HG03139 (cell line): Measurements from ENCODE around the gene RMND5A.
A peak's percentile ranks its signal among the peaks of the same experiment; 100 is the strongest.

ENCODE experiments used
- ATAC-seq: cut with Tn5 transposase; IDR thresholded peaks from one replicate; pipeline ENCODE4 v1.9.1; 2021; ENCODE audit not compliant: unreplicated experiment

RMND5A gene

DNA sequence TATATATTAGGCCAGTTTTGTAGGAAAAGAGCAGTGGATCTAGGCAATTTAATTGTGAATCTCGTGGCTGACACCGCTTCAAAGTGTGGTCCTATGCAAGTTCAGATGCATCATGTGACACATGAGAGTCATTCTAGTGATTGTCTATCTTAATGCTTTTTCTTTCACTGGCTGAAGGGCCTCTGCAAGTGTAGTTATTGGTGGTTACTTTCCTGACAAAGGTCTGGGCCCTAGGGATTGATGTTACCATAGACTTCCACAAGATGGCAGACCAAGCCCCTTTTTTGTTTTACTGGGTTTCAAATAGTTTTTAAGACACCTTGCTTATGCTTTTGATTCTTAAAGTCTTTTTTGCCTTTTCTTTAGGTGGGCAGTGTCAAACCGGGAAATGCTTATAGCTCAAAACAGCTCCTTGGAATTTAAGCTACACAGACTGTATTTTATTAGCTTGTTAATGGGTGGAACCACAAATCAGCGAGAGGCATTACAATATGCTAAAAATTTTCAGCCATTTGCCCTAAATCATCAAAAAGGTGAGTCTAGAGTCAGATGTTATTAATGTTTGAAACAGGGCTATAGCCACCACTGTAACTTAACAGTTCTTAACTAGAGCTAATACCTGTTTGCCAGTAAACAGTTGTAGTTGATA, 44.7 kb downstream of the RMND5A start:
- ATAC-seq, result no peak

- no peak for ATAC-seq
Observed at GRCh38 chr2:86765310-86765695, 45.2 kb downstream of the RMND5A start.

DNA sequence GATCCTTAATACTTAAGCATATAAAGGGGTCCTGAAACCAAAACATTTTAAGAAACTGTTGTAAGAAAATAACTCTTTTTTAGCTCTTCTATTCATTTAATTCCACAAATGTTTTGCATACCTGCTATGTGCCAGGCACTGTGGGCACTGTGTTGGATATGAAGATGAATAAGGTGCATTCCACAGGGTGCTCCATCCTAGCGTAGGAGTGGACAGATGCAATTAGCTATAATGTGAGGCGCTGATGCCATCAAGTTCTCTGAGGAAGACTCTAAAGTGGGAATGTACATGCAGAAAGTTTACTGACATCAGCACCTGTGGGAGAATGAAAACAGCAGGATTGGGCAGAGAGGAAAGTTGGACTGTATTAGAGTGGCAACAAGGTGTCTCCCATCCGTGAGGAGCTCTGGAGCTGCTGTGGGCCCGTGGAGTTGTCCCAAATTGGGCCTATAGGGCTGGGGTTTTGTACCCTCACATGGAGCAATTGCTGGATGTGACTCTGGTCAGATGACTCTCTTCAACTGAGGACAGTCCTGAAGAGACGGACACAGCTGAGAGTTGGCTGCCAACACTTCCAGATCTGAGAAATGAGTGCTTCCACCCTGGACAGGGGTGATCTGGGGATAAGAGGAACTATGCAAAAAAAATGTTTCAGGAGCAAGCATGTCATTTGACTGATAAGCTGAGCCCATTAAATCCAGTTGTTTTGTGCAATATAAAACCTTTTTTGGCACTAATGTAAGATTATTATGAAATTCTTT, 48.3 kb downstream of the RMND5A start:
- ATAC-seq, result no peak

GRCh38 chr2:86769838-86770237, 49.7 kb downstream of the RMND5A start:
- no peak for ATAC-seq

DNA sequence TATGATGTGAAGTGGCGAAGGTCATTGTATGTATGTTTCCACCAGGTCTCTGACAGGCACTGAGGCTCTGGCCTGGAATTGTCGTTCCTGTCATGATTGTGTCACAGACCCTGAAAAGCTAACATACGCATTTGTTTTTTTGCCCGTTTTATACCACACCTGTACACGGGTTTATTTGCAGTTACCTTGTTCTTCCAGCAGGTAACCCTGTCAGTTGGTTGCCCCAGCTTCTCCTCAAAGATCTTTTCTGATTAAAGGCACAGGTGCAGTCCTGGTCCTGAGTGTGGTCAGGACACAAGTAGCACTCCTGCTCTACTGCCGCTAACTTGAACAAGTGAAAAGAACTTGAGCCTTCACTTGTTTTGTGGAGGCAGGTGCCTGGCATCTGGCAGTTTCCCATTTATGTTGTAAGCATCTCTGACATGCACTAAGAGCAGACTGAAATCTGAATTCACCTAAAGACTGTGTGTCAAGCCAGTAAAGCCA, 50.8 kb downstream of the RMND5A start:
- no peak for ATAC-seq

DNA sequence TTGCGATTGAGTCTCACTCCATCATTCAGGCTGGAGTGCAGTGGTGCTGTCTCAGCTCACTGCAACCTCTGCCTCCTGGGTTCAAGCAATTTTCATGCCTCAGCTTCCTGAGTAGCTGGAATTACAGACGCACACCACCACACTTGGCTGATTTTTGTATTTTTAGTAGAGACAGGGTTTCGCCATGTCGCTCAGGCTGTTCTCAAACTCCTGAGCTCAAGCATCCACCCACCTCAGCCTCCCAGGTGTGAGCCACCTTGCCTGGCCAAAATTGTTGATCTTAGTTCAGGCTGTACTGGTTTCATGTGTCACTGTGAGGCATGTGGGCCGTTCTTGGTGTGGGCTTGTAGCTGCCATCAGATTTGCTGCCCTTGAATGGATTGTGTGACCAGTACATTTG, 52.5 kb downstream of the RMND5A start:
- ATAC-seq, result no peak

GRCh38 chr2:86774862-86775261, 54.8 kb downstream of the RMND5A start:
- no peak for ATAC-seq

- no peak for ATAC-seq
Observed at GRCh38 chr2:86775338-86775737, 55.2 kb downstream of the RMND5A start.

DNA sequence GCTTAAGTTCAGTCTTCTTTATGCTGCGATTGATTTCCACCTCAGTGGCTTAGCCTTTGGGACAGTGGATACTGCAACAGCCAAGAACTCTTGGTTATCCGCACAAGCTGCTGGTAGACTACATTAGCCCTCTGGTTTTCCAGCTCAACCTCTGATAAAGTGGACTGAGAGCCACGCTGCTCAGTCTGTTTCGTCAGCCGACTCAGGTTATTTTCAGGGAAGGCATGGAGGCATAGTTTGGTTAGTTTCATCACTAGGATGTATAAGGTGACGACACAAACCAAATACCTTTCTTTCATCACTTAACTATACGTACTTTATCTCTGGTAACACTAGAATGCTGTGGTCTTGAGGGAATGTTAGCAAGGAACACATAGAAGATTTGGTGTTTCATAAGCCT, 56.4 kb downstream of the RMND5A start:
- no peak for ATAC-seq

DNA sequence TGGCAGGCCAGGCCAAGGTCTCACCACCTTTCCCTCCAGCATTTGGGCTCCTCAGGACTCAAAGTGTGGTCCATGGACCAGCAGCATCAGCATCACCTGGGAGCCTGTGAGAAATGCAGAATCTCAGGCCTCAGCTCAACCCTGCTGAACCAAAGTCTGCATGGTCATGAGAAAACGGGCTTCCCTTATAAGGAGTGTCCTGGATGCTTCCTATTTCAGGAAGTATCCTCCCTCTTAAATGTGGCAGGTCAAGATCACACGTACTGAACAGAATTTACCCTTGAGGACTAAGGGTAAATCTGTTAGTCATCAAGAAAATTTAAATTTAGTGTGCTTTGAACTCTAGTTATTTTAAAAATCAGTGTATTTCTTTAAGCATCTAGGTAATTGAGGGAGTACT, 58.9 kb downstream of the RMND5A start:
- ATAC-seq, result no peak

DNA sequence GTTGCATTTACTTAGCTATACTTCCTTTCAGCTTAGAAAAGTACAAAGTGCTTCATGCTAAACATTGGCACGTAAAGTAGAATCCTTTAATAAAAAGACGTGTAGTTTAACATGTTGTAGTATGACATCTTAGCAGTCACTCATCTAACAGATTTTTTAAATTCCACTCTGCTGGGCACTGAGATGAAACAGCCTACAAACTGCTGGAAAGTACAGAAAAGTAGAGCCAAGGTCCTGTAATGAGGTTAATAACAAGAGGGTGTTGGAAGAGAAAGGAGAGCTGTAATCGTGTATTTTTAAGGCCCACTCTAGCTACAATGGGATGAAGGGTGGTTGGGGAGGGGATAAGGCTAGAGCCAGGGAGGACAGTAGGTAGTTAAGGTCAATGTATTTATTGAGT, 59.9 kb downstream of the RMND5A start:
- no peak for ATAC-seq

GRCh38 chr2:86781363-86781762, 61.3 kb downstream of the RMND5A start:
- no peak for ATAC-seq

DNA sequence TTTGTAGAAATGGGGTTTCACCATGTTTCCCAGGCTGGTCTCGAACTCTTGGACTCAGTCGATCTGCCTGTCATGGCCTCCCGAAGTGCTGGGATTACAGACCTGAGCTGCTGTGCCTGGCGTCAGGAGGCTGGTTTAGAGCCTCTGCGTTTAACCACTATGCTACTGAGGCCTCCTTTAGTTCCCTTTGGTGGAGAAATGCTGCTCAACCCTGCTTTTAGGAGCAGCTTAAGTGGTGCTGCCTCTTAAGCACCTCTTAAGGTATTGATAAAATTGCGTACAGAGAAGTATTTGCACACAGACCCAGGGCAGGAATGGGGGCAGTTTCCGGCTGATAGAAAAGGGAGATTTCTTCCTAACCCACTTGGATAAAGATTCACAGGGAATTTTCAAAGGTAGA, 62.7 kb downstream of the RMND5A start:
- no peak for ATAC-seq

DNA sequence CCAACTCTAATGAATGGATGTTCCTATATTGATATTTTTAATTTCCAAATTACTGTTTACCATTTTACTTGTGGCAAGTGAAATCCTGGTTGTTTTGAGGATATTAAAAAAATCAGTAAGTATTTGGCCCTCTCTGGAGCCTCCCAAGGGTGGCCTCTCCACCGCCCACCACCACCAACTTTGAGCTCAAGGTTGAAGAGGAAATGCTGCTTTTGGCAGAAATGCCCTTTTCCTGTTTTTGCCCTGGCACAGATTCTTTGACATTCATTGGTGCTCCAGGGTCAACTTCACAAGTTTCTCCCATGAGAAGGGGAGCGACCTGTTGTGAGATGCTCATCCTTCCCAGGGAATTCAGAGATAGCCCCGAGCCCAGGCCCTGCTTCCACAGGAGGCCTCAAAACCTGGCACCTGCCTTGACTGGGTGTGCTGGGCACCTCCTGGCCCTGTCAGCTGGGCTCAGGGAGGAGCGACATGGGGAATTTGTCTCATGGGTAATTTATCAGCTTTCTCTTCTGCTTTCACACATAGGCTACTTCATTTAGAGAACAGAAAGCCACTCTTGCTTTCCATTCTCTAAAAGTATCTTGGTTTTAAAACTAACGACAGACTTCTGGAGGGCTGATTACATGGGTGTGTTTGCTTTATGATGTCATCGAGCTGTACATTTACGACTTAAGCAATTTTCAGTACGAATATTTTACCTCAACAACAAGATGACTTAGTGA, 63.7 kb downstream of the RMND5A start:
- ATAC-seq, result peak; percentile 86

GRCh38 chr2:86785456-86785855, 65.4 kb downstream of the RMND5A start:
- no peak for ATAC-seq

- no peak for ATAC-seq
Observed at GRCh38 chr2:86786001-86786536, 66.0 kb downstream of the RMND5A start.

DNA sequence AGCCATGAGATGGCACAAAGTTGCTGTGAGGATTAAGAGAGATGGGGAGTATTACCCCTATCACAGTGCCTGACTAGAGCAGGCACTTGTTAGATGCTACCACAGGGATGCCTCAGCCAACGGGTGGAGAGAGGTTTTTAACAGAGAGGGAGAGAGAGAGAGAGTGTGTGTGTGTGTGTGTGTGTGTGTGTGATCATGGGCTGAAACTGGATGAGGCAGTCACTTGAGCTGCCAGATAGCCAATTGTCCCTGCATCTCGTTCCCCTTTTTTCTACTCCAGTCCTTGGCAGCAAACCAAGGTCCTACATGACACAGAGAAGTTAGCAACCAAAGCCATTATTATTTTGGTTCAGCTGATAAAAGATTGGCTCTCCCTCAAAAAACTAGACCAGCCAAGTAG, 67.6 kb downstream of the RMND5A start:
- no peak for ATAC-seq

DNA sequence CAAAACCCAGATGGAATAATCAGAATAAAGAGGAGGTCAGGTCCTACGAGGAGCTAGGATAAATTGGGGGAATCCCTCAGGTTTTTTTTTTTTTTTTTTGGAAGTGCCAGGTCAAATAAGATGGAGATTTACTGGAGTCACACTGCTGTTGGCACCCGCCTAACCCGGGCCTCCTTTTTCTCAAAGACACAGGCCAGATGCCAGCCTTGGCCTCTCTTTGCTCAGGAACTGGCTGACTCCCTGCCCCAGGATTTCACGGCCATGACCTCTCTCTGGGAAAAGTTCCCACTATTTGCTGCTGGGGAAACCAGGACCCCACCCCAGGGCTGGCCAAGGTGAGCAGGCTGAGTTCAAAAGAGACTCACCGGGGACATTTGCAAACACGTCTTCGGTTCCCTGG, 68.1 kb downstream of the RMND5A start:
- ATAC-seq, result no peak

DNA sequence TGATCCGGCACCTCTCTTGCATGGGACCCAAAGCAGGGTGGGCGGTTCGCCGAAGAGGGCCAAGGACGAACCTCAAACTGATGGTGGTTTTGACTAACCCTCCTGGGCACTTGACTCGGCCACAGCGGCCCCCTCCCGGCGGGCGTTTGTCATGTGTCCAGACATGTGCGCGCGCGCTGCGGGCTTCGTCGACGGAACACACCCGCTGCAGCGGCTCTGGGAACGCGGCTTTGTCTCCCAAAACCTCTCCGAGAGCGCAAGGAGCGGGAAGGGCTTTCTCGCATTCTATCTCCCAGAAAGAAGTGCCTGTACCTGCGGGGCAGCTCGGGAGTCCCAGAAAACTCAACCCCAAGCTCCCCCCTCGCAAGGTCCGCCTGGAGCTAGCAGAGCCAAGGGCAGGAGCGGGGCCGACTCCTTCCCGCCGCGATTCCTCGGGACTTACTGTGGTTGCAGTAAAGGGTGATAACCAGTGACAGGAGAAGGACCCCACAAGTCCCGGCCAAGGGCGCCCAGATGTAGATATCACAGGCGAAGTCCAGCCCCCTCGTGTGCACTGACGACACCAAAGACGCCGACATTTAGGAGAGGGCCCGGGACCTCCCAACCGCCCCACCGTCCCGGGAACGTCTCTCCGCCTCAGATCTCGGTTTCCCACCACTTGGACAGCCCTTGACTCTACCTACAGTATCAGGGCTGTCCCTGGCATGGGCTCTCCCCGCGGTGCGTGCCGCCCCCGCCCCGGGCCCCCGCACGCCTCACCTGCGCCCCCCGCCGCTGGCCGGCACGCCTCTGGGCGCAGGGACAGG, 69.0 kb downstream of the RMND5A start:
- no peak for ATAC-seq

- no peak for ATAC-seq
Observed at GRCh38 chr2:86789687-86790133, 69.6 kb downstream of the RMND5A start.

DNA sequence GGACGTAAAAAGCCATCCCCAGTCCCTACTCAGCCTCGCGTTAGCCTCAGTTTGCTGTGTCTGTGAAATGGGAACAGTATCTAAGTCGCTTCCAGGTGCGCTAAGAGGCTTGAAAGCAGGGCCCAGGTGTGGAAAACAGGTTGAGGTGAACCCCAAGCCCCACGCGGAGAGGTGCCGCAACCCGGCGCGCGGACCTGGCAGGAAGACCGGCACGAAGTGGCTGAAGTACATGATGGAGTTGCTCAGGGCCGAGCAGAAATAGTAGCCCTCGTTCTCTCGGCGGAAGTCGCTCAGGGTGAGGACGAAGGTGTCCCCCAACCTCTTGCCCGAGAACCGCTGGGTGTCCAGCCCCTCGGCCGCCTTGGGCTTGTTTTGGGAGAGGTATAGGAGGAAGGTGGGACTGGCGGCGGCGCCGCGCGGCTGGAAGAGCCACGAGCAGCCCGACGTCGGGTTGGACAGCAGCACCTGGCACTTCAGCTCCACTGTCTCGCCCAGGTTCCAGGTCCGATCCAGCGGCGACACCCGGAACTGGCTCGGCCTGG, 70.1 kb downstream of the RMND5A start:
- ATAC-seq, result no peak
